Heart left ventricle (tissue), 16 donors: ENCODE measurements around the gene SCFD2. TPM values are rescaled to one million over a fixed set of nuclear protein-coding genes. Genes with fewer than 3 reads are reported as not detected.
A peak's percentile ranks its signal among the peaks of the same experiment; 100 is the strongest.

Experiments
- ATAC-seq, 4 donors: fragments of 200-7000 bp; cut with Tn5 transposase; one replicate each; pipeline ENCODE4 v1.9.1; 2020 to 2022; ENCODE audit warnings: moderate library complexity in 4 of 4, mild to moderate bottlenecking in 3 of 4, moderate number of reproducible peaks in 1 of 4
- DNase-seq, 5 donors: peaks; one replicate each; pipeline ENCODE4 v3.0.0-alpha.2; 2020
- H3K27ac ChIP-seq, 12 donors: fragments of 200-600 bp; sonication (generic) in 4 of 12; one replicate each; pipeline versions ENCODE4 v1.5.0 to v1.8.0; 2016 to 2022; ENCODE audit warnings: mild to moderate bottlenecking in 2 of 12
- H3K27me3 ChIP-seq, 9 donors: fragments of 200-600 bp; sonication (generic) in 2 of 9; one replicate each; pipeline versions ENCODE4 v1.5.1 to v1.8.0; 2016 to 2022; ENCODE audit warnings: mild to moderate bottlenecking in 3 of 9
- H3K36me3 ChIP-seq, 9 donors: fragments of 200-600 bp; sonication (generic) in 2 of 9; one replicate each; pipeline versions ENCODE4 v1.5.0 to v1.8.0; 2018 to 2022; ENCODE audit warnings: mild to moderate bottlenecking in 2 of 9
- H3K4me1 ChIP-seq, 12 donors: fragments of 200-600 bp; sonication (generic) in 4 of 12; one replicate each; pipeline versions ENCODE4 v1.5.0 to v1.8.0; 2016 to 2022; ENCODE audit warnings: mild to moderate bottlenecking in 3 of 12
- H3K4me3 ChIP-seq, 12 donors: fragments of 200-600 bp; sonication (generic) in 4 of 12; one replicate each; pipeline versions ENCODE4 v1.5.0 to v1.8.0; 2017 to 2022; ENCODE audit warnings: mild to moderate bottlenecking in 9 of 12, moderate library complexity in 4 of 12
- H3K9me3 ChIP-seq, 12 donors: fragments of 200-600 bp; sonication (generic) in 4 of 12; one replicate each; pipeline versions ENCODE4 v1.5.0 to v1.8.0; 2016 to 2022; ENCODE audit warnings: mild to moderate bottlenecking in 1 of 12
- POLR2A ChIP-seq, 2 donors: fragments of 450-650 bp; IDR thresholded peaks; one replicate each; pipeline ENCODE4 v1.6.1; 2017; ENCODE audit warnings: antibody characterized with exemption in 2 of 2, mild to moderate bottlenecking in 2 of 2, moderate library complexity in 2 of 2
- WGBS, 4 donors: extraction: QIAGEN DNeasy Blood & Tissue Kit in 2 of 4; methylation state at CpG; one replicate each; pipeline versions ENCODE4 v1.1.5 to v1.1.7; 2013 to 2018; 5-methylcytosine and 5-hydroxymethylcytosine counted together
- intact Hi-C, 10 donors: fragments of 100-400 bp; cut with DNase I; formaldehyde crosslinking; loops; one replicate each; pipeline versions ENCODE4 v1.11.1 to v1.14.2; 2022
- polyA plus RNA-seq, 2 donors: library from polyadenylated mRNA; stranded (reverse); fragments of 200-250 nt; gene quantifications; one replicate each; pipeline ENCODE4 v1.2.3, GENCODE V29; 2013
- total RNA-seq, 9 donors: library from RNA; depleted of rRNA in 2 of 9; stranded (reverse); fragments of >200 nt in 2 of 9; fragmentation: NEBNext Ultra II Directional in 3 of 9; extraction: Animal tissue kit (Norgen Biotek cat#: 25700) in 3 of 9; gene quantifications; one replicate each; pipeline versions ENCODE4 v1.1.0 to v1.2.4, GENCODE V29; 2016 to 2023
- TF ChIP-seq, protein P1 (sequence below), 12 donors: fragments of 200-600 bp; sonication (generic) in 4 of 12; IDR thresholded peaks; one replicate each; pipeline versions ENCODE4 v1.5.0 to v1.8.0; 2018 to 2022; ENCODE audit warnings: antibody characterized with exemption in 12 of 12, mild to moderate bottlenecking in 5 of 12
- donor health status: ischemic (EF 13 %, LVEDD 7.1; RV severe dilation, severe dysfunction).
- donor health status: healthy with polysubstance abuse.
- donor health status: DM: no; HTN: yes; CAD: no.
- donor health status: DM: no; HTN: no; CAD: no.
- donor health status: ischemic (EF 25% LVEDD 6.9; RV normal size, moderate dysfunction).
- donor health status: ischemic (EF 25% LVEDD 5.7; RV mildly dilated, moderate dysfunction).
- donor health status: healthy.
- donor health status: DM: yes; HTN: yes; CAD: no.
- donor health status: ischemic (EF 35%, LVEDD 5.7; RV mildly dilated, moderate dysfunction).
- donor health status: nonischemic (EF 11% LVEDD 7.7; RV severe dilation, severe dysfunction).
- donor health status: DM: yes; HTN: yes; CAD: no.
- donor health status: PGD.
- donor health status: ischemic (EF 29% LVEDD 5.4; RV normal size, mild dysfunction).
- donor health status: nonischemic (EF 23%, LVEDD 6.1; RV moderate dilation, normal function).

Gene SCFD2
- total and polyA plus RNA-seq, 11 donors: 3.7 to 14.0 (median 9.8) TPM

DNA sequence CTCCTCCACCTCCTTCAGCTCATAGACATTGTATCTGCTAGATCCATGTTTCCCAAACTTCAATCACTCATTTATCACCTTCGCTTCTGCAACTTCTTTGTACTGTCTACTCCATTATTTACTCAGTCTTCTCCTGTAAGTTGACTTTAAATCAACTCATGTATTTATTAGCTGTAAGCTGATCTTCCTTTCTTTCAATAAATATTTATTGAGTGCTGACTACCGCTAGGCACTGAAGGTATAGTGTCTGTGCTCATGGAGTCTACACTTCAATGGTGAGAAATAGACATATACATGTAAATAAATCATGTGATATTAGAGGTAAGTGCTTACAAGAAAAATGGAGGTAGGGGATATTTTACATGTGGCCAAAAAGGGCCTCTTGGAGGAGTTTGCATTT is 429.1 kb downstream of the SCFD2 start:
- no peaks in the 10 kb centered on the region for H3K36me3 ChIP-seq
- ATAC-seq (no peak), DNase-seq (no peak)
- H3K27ac ChIP-seq: no peak overlapping the region
- WGBS, 4 donors: 98 to 100% (median 99%) methylated on average over 2 of the region's 2 CpGs
- H3K4me3 ChIP-seq: no peak overlapping the region
- no peaks in the 10 kb centered on the region for H3K9me3 ChIP-seq
- no peaks in the 10 kb centered on the region for H3K27me3 ChIP-seq
- TF ChIP-seq, protein P1, sequence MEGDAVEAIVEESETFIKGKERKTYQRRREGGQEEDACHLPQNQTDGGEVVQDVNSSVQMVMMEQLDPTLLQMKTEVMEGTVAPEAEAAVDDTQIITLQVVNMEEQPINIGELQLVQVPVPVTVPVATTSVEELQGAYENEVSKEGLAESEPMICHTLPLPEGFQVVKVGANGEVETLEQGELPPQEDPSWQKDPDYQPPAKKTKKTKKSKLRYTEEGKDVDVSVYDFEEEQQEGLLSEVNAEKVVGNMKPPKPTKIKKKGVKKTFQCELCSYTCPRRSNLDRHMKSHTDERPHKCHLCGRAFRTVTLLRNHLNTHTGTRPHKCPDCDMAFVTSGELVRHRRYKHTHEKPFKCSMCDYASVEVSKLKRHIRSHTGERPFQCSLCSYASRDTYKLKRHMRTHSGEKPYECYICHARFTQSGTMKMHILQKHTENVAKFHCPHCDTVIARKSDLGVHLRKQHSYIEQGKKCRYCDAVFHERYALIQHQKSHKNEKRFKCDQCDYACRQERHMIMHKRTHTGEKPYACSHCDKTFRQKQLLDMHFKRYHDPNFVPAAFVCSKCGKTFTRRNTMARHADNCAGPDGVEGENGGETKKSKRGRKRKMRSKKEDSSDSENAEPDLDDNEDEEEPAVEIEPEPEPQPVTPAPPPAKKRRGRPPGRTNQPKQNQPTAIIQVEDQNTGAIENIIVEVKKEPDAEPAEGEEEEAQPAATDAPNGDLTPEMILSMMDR (IDR thresholded peaks at IDR 0.05): no peak
- intact Hi-C loops: no loop called here
- peaks cover 0 to 16% (median 4%) of the 10 kb centered on the region in 12 donors for H3K4me1 ChIP-seq

DNA sequence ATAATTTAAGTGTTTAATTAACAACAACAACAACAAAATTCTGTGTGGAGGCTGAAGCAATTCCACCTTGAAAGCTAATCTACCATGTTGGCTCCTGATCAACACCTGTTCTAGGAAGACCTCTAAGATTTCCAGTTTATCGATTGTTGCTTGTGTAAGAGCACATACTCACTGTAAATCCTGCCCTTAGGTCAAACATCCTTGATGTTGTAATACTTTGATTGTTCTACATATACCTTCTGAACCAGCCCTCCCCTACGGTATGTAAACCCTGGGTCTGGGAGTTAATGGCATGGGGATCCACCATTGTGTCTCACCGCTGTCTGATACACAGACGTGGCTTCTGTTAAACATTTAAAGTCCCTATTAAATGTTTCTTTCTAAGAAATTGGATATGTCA is 430.5 kb downstream of the SCFD2 start:
- 95 to 98% (median 96%) methylated on average over 4 of the region's 4 CpGs for WGBS, 4 donors
- Histone ChIP-seq H3K36me3 (no peaks in the 10 kb centered on the region), H3K27ac (no peak overlapping the region), H3K4me1 (peaks cover 0 to 11% (median 2%) of the 10 kb centered on the region in 12 donors), H3K4me3 (no peak overlapping the region), H3K9me3 (no peaks in the 10 kb centered on the region), H3K27me3 (no peaks in the 10 kb centered on the region)
- DNase-seq (no peak), ATAC-seq (no peak)
- TF ChIP-seq, protein P1 (IDR thresholded peaks at IDR 0.05): no peak
- no peak for TF ChIP-seq POLR2A (IDR thresholded peaks at IDR 0.05)
- intact Hi-C loops: no loop called here

DNA sequence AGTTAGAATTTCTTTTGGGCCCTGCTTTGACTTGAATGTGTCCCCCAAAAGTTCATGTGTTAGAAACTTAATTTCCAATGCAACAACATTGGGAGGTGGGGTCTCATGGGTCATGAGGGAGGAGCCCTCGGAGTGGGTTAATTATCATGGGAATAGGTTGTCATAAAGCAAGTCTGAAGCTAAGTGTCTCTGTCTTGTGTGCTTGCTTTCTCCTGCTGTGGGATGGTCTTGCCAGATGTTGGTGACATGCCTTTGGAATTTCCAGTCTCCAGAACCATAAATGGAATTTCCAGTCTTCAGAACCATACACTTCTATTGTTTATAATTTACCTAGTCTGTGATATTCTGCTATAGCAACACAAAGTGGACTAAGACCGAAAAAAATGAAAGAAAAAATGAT is 432.1 kb downstream of the SCFD2 start:
- ATAC-seq (no peak), DNase-seq (no peak)
- Histone ChIP-seq H3K27me3 (no peaks in the 10 kb centered on the region), H3K9me3 (no peaks in the 10 kb centered on the region), H3K27ac (no peak overlapping the region), H3K4me1 (peaks cover 0 to 4% (median 0%) of the 10 kb centered on the region in 12 donors), H3K4me3 (no peak overlapping the region), H3K36me3 (no peaks in the 10 kb centered on the region)
- no peak for TF ChIP-seq POLR2A (IDR thresholded peaks at IDR 0.05)
- TF ChIP-seq, protein P1 (IDR thresholded peaks at IDR 0.05): no peak
- intact Hi-C loops: no loop called here
- WGBS, 4 donors: 82 to 93% (median 92%) methylated on average over 2 of the region's 2 CpGs

DNA sequence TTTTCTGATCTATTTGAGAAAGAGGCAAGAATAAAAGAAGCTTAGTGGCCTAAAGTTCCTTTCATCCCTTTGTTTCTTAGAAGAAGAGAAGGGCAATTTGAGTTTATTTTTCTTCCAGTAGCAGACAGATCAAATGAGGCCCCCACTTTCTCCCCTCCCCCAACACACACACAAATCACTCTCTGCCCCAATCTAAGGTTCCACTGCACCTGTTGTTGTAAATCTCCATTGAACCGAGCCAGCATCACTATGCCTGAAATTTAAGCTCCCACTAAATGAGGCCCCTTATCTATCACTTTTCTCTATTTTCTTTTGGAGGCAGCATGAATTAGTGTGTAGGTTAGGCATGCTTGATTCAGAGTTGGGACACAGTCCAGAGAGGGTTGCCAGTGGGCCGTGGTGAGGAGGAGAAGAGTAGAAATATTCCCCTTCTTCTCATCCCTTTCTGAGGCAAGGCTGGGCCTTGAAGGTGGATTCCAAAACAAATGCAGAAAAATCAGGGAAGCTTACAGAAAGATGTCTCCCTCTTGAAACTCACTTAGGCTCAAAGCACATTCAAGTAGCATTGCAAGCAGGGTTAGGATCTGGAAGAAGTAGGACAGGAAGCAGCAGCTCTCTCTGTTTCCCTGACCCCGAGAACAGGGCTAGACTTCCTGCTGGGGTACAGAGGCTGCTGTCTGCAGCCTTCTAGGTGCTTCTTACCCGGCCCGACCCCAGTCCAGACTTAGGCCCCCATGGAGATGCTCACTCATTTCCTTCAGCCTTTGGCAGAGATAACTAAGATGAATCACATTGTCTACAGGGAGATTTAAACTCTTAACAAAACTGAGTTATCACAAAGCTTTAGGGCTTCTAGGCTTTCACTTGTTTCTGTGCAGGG is 433.0 kb downstream of the SCFD2 start:
- Histone ChIP-seq H3K4me1 (peaks cover 0 to 4% (median 0%) of the 10 kb centered on the region in 12 donors), H3K36me3 (no peaks in the 10 kb centered on the region), H3K27ac (no peak overlapping the region), H3K27me3 (no peaks in the 10 kb centered on the region), H3K9me3 (no peaks in the 10 kb centered on the region), H3K4me3 (no peak overlapping the region)
- TF ChIP-seq POLR2A (IDR thresholded peaks at IDR 0.05): no peak
- TF ChIP-seq, protein P1 (IDR thresholded peaks at IDR 0.05): no peak
- ATAC-seq (peak in 1 of 4 donors; percentile 65), DNase-seq (no peak)
- intact Hi-C loops: no loop called here
- 60 to 74% (median 64%) methylated on average over 5 of the region's 5 CpGs for WGBS, 4 donors
